ENCODE measurements around the gene EAF1. TPM values are rescaled to one million over a fixed set of nuclear protein-coding genes. Genes with fewer than 3 reads are reported as not detected.
"Not testable (repeated sequence)": the region's sequence is repeated elsewhere in the genome, so short reads cannot be mapped to it uniquely, and the experiment has no call there.

EAF1 gene
- total and polyA plus RNA-seq, 2 experiments from 2014 or later, result 9.4 to 45.4 TPM

- not testable (repeated sequence) for H4K20me1 ChIP-seq (replicated peaks; ENCODE audit: insufficient read depth); H3K27me3 ChIP-seq (ENCODE audit: insufficient read depth); H3K4me1 Mint-ChIP-seq; H3K27ac ChIP-seq (ENCODE audit: low read depth); H3K9me2 ChIP-seq (ENCODE audit: insufficient read depth); H3K79me2 ChIP-seq (replicated peaks; ENCODE audit: insufficient read depth); H3F3A ChIP-seq (replicated peaks; ENCODE audit: low read depth); H3K27me3 Mint-ChIP-seq (ENCODE audit: insufficient read depth, low read depth, poor library complexity); H2AFZ ChIP-seq; H3K4me3 ChIP-seq; H3K4me2 ChIP-seq; H3K4me3 Mint-ChIP-seq; ATAC-seq; H3K36me3 ChIP-seq (ENCODE audit: insufficient read depth); H3K27ac Mint-ChIP-seq; DNase-seq (ENCODE audit: low spot score); H3K4me1 ChIP-seq (ENCODE audit: insufficient read depth); H3K36me3 Mint-ChIP-seq (ENCODE audit: low read depth)
- peaks cover 25% of the 10 kb centered on the region for H3K9me3 Mint-ChIP-seq
Measured at GRCh38 chr3:15385238-15385695, 42.1 kb upstream of the EAF1 start.

GRCh38 chr3:15385901-15386653 is 41.3 kb upstream of the EAF1 start:
- no peak for ATAC-seq
- H4K20me1 ChIP-seq (replicated peaks; ENCODE audit: insufficient read depth), result no peaks in the 10 kb centered on the region
- Mint-ChIP-seq H3K27me3 (ENCODE audit: insufficient read depth, low read depth, poor library complexity) (no peaks in the 10 kb centered on the region), H3K4me1 (no peaks in the 10 kb centered on the region), H3K9me3 (peaks cover 29% of the 10 kb centered on the region), H3K4me3 (no peak overlapping the region), H3K27ac (no peak overlapping the region), H3K36me3 (ENCODE audit: low read depth) (0 out of 3 replicates have a peak, but pooled peaks cover 3% of the 10 kb centered on the region)
- no peaks in the 10 kb centered on the region for H3F3A ChIP-seq (replicated peaks; ENCODE audit: low read depth)
- H3K79me2 ChIP-seq (replicated peaks; ENCODE audit: insufficient read depth), result no peaks in the 10 kb centered on the region
- H3K27ac ChIP-seq (ENCODE audit: low read depth), result no peak overlapping the region
- no peak overlapping the region for H2AFZ ChIP-seq
- no peak for TF ChIP-seq ZNF114 (CRISPR knock-in tag; IDR thresholded peaks at IDR 0.05)
- H3K4me3 ChIP-seq, result no peak overlapping the region
- no peaks in the 10 kb centered on the region for H3K9me2 ChIP-seq (ENCODE audit: insufficient read depth)
- H3K4me2 ChIP-seq, result no peak overlapping the region
- H3K4me1 ChIP-seq (ENCODE audit: insufficient read depth), result no peaks in the 10 kb centered on the region
- H3K36me3 ChIP-seq (ENCODE audit: insufficient read depth), result no peaks in the 10 kb centered on the region
- no peak for DNase-seq (ENCODE audit: low spot score)
- H3K27me3 ChIP-seq (ENCODE audit: insufficient read depth), result no peaks in the 10 kb centered on the region

- H2AFZ ChIP-seq; ATAC-seq; DNase-seq (ENCODE audit: low spot score); H4K20me1 ChIP-seq (replicated peaks; ENCODE audit: insufficient read depth); H3K27ac Mint-ChIP-seq; H3K4me3 Mint-ChIP-seq; H3K36me3 ChIP-seq (ENCODE audit: insufficient read depth); H3K4me1 ChIP-seq (ENCODE audit: insufficient read depth); H3K9me2 ChIP-seq (ENCODE audit: insufficient read depth); H3K4me2 ChIP-seq; H3K27me3 Mint-ChIP-seq (ENCODE audit: insufficient read depth, low read depth, poor library complexity); H3K27ac ChIP-seq (ENCODE audit: low read depth); H3K27me3 ChIP-seq (ENCODE audit: insufficient read depth); H3K4me1 Mint-ChIP-seq; H3F3A ChIP-seq (replicated peaks; ENCODE audit: low read depth); H3K79me2 ChIP-seq (replicated peaks; ENCODE audit: insufficient read depth); H3K36me3 Mint-ChIP-seq (ENCODE audit: low read depth); H3K4me3 ChIP-seq: not testable (repeated sequence)
- peaks cover 29% of the 10 kb centered on the region for H3K9me3 Mint-ChIP-seq
Measured at GRCh38 chr3:15386654-15386955, 40.8 kb upstream of the EAF1 start.

GRCh38 chr3:15387171-15387581 is 40.2 kb upstream of the EAF1 start:
- H4K20me1 ChIP-seq (replicated peaks; ENCODE audit: insufficient read depth), result no peaks in the 10 kb centered on the region
- Mint-ChIP-seq H3K27me3 (ENCODE audit: insufficient read depth, low read depth, poor library complexity) (no peaks in the 10 kb centered on the region), H3K36me3 (ENCODE audit: low read depth) (0 out of 3 replicates have a peak, but pooled peaks cover 3% of the 10 kb centered on the region), H3K4me3 (no peak overlapping the region), H3K27ac (no peak overlapping the region), H3K4me1 (no peaks in the 10 kb centered on the region), H3K9me3 (peaks cover 29% of the 10 kb centered on the region)
- ATAC-seq, result no peak
- H3K36me3 ChIP-seq (ENCODE audit: insufficient read depth), result no peaks in the 10 kb centered on the region
- H3K79me2 ChIP-seq (replicated peaks; ENCODE audit: insufficient read depth), result no peaks in the 10 kb centered on the region
- no peak for DNase-seq (ENCODE audit: low spot score)
- no peak overlapping the region for H3K27ac ChIP-seq (ENCODE audit: low read depth)
- no peak overlapping the region for H3K4me3 ChIP-seq
- H3K27me3 ChIP-seq (ENCODE audit: insufficient read depth), result no peaks in the 10 kb centered on the region
- no peaks in the 10 kb centered on the region for H3K9me2 ChIP-seq (ENCODE audit: insufficient read depth)
- no peak overlapping the region for H2AFZ ChIP-seq
- H3K4me1 ChIP-seq (ENCODE audit: insufficient read depth), result no peaks in the 10 kb centered on the region
- no peaks in the 10 kb centered on the region for H3F3A ChIP-seq (replicated peaks; ENCODE audit: low read depth)
- H3K4me2 ChIP-seq, result no peak overlapping the region
- TF ChIP-seq ETS1 (IDR thresholded peaks at IDR 0.05) (no peak), STAT1 (IDR thresholded peaks at IDR 0.05; ENCODE audit: unreplicated experiment) (no peak), REST (IDR thresholded peaks at IDR 0.05; ENCODE audit: unreplicated experiment) (no peak), EZH2 (IDR thresholded peaks at IDR 0.05; ENCODE audit: low read depth, unreplicated experiment) (no peak), ZNF114 (CRISPR knock-in tag; IDR thresholded peaks at IDR 0.05) (no peak), CTCF (conservative IDR thresholded peaks at IDR 0.05; ENCODE audit: low read depth in 2 of 2) (no peak)
